ENCODE data around the gene TBC1D14.

TBC1D14 gene

DNA sequence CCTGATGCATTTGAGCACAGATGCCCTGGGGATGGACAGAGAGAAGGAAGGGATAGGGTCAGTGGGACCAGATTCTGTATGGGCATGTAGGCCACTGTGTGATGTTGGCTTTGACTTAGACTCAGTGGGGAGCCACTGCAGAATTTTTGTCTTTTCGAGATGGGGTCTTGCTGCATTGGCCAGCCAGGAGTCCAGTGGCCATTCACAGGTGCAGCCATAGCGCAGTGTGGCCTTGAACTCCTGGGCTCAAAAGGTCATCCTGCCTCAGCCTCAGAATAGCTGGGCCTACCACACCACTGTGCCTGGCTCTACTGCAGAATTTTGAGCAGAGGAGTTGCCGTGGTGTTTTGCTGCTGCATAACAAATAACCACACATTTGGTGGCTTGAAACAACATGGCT, 22.8 kb downstream of the TBC1D14 start:
- DNase-seq, result no peak

DNA sequence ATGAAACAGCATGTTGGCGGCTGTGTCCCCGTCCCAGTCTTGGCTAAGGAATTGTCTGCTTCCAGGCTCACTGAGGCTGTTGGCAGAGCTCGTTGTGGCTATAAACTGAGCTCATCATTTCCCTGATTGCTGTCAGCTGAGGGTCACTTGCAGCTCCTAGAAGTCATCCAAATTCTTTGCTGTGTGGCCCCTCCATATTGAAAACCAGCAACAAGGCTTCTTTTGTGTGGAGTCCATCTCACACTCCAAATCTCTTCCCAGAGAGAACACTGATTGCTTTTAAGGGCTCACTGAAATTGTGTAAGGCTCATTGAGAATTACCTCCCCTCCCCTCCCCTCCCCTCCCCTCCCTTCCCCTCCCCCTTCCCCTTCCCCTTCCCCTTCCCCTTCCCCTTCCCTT, 23.3 kb downstream of the TBC1D14 start:
- DNase-seq, result no peak

DNA sequence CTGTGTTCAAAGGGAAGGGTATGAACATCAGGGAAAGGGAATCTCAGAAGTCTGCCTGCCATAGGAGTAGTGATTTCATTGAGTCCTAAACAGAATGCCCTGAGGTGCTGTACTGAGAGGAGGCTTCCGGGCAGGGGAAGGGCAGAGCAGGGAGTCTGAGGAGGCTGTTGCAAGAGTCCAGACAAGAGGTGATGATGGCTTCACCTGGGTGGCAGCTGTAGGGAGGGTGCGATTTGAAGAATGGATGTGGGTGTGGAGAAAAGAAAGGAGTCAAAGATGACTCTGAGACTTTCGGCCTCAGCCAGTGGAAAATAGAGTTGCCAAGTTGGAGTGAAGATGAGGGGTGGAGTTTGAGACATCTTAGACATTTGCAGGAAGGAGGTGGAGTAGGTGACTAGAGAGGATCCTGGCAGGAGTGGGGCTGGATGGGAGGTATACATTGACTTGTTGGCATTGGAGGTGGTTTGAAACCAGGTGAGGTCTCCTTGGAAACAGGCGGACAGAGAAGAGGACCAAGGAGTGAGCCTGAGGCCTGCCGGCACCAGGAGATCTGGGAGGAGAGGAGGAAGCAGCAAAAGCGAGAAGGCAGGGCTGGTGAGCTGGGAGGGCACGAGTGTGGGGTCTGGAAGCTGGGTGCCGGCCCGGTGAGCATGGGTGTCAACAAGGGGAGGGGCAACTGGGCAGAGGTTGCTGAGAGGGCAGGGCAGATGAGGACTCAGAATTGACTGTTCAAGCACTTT, 24.2 kb downstream of the TBC1D14 start:
- no peak for DNase-seq

DNA sequence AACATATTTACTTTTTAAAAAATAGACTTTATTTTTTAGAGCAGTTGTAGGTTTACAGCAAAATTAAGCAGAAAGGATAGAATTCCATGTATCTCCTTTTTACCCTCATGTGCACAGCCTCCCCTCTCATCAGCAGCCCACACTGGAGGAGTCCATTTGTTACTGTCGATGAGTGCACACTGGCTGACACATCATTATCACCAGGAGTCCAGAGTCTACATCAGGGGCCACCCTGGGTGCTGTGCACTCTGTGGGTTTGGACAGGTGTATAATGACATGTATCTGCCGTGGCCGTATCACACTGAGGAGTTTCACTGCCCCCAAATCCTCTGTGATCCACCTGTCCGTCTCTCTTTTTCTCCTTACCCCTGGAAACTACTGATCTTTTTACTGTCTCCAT, 26.3 kb downstream of the TBC1D14 start:
- no peak for DNase-seq

DNA sequence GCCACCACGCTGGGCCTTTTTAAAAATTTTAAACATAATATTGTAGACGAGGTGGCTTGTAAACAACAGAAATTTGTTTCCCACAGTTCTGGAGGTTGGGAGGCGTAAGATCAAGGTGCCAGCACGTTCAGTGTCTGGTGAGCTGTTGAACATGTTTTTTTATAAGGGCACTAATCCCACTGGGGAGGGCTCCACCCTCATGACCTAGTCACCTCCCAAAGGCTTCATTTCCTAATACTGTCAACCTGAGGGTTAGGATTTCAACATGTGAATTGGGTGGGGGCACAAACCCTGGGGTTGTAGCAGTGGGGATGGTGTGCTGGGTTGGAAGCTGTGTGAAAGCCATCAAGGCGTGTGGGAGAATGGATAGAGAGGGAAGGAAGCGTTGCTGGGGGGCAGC, 27.6 kb downstream of the TBC1D14 start:
- no peak for DNase-seq

DNA sequence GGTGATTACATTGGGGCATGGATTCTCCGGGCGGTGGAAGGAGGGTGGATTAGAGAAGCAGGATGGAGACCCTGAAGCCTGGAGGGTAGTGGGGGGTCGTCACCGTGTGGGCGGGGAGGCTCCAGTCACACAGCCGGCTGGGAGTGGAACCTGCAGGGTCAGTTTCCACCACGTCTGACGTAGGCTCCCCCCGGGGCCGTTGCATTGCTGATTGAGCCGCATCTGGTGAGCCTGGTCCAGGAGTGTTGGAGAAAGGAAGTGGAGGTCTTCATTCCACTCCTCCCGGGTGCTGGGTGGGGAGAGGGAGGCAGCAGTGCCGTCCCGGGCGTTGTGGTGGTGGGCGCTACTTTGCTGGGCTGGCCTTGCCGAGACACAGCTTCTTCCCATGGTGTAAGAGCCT, 28.1 kb downstream of the TBC1D14 start:
- DNase-seq, result no peak

DNA sequence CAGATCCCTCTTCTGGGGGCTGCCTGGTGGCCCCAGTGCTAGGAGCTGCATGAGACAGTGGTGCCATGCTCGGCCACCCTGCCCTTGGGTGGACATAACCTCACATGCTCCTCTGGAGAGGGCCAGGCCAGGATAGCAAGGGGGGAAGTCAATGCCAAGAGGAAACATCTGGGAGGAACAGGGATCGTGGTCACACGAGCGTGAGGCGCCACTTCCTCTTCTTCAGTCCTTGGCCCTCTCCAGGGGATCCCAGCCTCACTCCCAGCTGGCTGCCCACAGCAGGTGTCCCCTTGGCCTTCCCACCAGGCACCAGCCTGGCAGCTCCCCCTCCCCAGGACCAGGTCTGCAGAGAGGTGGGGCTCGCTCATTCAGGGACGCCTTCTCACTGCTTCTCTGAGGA, 28.6 kb downstream of the TBC1D14 start:
- no peak for DNase-seq

DNA sequence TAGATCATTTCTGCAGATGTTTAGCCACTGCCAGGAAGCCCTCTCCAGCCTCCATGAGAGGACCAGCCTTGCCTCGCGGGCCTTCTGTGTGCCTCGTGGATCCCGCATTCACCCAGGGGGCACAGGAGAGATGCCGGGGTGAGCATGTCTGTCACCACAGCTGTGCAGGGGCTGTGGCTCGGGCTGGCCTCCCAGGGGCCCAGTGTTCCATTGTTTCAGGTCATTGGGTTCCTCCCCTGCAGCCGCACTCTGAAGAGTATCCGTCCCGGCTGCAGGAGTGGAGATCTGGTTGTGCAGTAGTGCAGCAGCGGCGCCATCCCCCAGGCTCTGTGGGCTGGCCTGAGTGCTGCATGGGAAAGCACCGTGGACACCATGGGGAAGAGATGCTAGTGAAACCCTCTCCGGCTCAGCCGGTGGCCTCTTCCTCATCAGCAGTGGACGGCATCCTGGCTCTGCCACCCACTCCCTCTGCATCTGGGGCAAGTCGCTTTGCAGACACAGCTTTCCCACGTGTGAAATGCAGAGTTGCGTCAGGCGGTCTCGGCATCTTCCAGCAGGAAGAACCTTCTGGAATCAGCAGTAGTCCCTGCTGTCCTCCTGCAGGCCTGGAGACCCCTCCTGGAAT, 29.1 kb downstream of the TBC1D14 start:
- DNase-seq, result no peak

DNA sequence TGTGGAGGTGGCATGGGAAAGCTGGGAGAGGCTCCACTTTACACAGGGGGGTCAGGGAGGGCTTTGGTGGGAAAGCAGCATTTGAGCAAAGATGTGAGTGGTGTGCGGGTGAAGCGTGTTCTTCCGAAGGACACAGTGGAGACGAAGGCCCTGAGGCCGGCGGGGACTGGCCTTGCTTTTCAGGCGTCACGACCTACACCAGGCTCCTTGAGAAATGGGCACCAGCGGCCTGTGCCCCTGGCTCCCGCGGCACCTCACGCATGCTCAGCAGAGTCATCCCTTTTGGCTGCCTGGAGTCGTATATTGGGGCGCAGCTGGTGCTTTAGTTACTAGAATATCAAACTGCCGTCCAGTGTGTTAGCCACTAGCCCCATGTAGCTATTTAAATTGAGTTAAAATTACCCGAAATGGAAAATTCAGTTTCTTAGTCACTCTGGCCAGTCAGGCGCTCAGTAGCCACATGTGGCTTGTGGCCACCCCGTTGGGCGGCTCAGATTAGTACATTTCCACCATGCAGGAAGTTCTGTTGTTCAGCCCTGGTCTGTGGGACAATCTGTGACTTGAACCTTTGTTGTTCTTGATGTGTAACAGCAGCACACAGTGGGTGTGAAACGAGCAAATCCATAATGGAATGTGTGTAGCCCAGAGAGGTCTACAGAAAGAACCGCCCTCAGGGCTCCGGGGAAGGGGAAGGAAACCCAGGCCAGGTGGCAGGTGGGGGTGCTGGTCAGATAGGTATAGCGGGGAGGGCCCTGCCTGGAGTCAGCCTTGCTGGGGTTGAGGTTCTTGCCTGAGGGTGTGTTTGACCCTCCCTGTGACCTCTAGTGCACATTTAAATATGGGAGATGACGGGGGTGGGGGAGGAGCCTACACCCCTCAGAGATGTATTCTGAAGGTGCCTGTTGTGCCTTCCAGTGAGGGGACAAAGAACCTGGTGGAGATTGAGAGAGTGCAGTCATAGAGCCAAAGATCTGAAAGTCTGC, 30.4 kb downstream of the TBC1D14 start:
- DNase-seq, result no peak

DNA sequence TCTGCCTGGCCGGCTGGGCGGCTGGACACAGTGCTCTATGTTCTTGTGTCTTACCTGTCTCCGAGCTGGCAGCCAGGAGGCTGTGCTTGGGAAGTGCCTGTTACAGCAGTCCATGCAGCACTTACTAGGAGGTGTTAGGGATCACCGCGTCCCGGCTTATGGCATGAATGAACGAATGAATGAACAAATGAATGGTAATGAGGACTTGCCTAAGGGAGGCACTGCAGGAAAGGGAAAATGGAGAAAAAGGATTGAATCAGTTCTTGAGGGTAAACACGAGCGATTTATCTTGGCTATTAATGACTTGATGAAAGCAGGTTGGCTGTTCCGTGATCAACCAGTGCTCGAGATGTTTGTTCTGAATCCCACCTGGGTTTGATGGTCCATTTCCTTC, 31.1 kb downstream of the TBC1D14 start:
- DNase-seq, result no peak

DNA sequence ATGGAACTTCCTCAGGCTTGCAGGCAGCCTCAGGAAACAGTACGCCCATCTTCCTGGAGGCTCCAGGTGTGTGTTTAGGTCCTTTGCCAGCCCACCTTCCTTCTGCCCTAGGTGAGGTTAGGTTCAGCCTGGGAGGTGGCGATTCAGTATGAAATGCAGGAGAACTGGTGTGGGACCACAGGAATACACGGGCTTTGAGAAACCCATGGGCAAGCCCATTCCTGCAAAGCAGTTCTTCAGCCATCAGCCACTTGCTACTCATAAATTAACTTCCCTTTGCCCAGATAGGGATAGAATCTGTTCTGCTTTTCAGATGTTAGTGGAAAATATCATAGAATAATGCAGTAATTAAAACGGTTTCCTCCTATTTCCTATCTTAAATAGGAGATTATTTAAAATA, 32.2 kb downstream of the TBC1D14 start:
- DNase-seq, result no peak

DNA sequence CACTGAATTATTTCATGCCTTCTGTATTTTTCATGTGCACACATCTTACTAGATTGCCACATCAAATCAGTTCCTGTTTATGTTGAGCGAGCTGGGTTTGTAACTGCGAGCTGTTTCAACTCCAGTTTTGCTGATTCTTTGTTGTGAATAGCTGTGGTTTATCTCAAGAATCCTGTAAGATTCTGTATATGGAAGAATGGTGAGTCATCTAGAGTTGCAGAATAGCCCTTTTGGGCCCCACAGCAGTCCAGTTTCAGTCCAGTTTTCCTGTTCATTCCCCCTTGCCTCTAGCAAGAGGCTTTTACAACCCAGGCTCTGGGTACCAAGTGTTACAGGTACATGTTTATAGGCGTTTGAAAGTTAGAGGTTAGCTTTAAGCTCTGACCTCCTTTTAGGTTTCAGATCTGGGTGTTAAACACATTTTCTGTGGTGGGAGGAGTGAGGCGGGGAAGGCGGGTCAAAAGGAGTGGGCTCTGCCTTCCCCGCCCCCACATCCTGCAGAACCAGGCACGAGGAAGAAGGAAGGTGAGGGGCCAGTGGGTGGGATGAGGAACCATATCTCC, 32.7 kb downstream of the TBC1D14 start:
- DNase-seq, result peak; percentile 28

DNA sequence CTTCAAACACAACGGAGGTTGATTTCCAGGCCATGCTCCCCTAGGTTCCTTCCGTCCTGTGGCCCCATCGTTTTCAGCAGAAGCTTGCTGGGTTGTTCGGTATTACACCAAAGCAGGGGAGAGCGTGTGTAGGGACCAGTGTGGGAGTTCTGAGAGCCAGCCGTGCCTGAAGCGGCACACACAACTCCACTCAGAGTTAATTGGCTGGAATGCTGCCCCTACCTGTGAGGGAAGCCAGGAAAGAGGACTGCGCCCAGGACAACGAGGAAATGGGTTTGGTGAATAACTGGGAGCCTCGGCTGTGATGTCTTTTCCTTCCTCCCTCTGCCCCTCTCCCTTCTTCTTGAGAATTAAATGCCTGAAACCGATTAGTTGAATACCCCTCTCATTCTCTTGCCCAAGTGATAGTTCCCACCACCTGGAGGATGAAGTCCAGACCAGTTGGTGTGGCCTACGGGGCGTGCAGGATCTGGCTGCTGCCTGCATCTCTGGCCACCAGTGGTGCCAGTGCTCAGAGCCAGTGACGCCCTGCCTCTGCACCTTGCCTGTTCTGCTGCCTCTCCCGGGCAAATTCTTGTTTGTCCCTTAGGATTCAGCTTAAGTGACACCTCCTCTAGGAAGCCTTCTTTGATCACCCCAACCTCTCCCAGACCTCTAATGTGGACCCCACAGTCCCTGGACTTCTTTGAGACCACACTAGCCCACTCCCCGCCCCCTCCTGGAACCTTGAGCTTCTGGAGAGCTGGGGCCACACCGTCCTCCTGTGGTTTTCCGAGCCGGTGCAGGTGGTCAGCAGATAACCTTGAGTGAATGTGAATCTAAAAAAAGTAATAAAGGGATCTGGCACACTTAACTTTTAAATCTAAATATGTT, 33.6 kb downstream of the TBC1D14 start:
- no peak for DNase-seq

DNA sequence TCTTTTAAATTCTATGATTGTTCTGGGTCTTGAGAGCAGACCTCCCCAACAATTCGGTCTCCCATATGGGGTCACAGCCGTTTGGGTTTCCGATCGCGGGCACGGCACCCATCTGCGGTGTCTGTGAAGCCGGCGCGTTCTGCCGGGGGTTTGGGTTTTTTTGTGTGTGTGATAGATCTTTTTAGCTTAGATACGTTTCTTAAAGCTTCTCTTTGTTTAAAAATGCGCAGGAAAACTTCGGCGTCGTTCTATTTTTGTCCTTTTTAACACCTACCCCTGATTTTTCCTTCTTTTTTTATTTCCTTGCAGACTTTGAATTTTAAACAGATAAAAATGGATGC, 34.2 kb downstream of the TBC1D14 start:
- no peak for DNase-seq

DNA sequence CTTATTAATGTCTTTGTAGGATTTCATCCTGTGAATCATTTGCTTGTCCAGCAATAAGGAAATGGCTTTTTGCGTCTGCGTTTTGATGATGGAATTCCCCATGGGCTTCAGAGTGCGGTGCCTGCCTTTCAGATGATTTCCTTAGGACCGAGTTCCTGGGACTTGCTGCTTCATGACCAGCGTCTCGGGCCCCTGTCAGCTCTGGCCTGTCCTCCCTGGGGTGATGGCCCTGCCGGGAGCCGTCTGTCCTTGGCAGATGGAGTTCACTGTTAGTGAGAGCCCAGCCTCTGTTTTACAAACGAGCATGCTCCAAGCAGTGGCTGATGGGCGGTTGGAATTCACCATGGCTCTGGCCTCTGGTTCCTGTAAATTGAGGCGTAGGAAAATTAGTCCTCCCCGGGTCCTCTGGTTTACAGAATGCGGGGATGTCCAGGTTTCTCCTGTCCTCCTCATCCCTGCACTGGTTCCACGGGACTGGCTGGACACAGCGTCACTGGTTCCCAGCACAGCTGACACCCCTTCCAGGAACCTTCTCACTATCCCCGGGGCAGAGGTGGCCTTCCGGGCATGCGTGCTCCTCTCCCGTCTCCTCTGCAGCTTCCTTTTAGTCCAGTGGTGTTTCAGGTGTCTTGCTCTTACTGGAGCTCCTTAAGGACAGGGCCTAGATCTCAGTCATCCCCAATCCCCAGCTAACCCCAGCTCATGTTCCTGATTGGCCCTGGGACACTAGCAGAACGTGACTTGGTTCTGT, 34.9 kb downstream of the TBC1D14 start:
- no peak for DNase-seq

DNA sequence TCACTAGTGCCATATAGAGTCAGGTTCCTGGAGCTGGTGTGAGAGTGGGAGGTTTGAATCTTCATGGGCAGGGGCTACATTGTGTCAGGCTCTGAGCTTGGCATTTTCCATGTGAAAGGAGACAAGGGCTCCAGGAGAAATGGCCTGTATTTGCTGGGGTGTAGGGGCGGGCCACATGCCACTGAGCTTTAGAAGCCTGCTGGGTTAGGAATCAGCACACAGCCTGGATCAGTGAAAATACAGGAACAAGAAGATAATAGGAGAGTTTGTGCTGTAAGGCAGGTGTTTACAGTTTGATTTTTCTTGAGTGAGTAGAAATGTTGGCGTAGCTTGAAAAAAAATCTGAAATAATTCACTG, 35.4 kb downstream of the TBC1D14 start:
- DNase-seq, result no peak

DNA sequence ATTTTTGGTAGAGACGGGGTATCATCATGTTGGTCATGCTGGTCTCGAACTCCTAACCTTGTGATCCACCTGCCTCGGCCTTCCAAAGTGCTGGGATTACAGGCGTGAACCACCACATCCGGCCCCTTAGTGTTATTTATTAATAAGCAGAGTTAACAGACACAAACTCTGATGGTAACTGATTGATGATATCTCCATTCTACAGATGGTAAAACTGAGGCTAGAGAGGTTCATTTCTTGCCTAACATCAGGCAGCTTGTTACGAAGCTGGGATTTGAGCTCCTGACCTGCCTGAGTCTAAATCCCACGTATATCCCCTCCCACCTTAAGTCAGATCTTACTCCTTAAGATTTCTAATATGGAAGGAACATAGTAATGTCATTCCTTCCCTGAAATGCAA, 36.9 kb downstream of the TBC1D14 start:
- no peak for DNase-seq

DNA sequence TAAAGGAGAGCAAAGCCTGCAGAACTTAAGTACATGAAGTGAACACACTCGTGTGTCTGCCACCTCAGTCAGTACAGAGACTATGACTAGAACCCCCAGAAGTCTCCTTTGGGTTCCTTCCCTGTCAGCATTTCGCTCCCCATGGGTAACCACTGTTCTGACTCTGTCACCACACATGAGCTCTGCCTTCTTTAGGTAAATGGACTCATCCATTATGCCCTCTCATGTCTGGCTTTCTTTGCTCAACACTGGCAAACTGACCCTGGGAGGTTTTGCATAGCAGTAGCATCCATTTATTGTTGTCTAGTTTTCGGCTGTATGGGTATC, 38.5 kb downstream of the TBC1D14 start:
- no peak for DNase-seq

DNA sequence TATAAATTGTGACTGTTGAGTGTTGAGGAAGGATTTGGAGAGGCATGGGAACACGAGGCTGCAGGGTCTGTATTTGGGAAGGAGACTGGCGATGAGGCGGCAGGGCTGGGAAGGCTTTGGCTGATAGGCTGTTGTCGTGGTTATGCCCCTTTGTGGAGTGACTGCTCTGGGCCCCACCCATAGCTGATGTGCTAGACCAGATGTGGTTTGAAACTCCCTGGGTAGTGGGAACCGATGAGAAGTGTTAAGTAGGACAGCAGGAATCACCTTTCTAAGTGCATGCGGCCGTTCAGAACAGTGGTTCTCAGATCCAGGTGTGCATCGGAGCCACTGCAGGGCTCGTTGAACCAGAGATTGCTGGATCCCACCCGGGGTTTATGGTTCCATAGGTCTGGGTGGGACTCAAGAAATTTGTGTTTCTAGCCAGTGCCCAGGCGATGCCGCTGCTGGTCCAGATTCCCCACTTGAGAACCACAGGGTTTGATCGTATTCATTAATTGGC, 42.3 kb downstream of the TBC1D14 start:
- no peak for DNase-seq

DNA sequence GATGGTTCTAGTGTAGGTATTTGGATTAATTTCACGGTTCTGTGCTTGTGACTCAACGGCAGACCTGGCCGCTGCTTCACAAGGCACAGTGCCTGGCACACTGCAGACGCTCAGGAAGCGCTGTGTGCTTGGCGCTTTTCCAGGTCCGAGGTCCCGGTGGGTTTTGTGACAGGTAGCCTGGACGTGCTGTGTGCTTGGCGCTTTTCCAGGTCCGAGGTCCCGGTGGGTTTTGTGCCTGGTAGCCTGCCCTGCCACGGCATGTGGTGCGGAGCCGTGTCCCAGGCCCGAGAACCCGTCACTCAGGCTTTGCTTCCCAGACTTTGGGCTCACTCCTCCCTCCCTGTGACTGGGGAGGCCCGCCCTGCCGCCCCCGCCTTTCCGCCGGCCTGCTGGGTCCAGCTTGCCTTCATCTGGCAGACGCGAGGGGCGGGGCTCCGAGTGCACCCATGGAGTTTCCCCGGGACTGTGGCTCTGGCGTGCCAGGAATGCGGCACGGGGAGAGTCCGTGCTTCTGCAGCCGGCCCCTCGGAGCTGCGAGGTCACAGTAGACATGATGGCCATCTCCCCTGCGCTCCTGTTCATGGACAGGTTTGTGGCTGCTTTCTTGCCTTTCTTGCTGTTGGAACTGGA, 44.2 kb downstream of the TBC1D14 start:
- DNase-seq, result no peak

DNA sequence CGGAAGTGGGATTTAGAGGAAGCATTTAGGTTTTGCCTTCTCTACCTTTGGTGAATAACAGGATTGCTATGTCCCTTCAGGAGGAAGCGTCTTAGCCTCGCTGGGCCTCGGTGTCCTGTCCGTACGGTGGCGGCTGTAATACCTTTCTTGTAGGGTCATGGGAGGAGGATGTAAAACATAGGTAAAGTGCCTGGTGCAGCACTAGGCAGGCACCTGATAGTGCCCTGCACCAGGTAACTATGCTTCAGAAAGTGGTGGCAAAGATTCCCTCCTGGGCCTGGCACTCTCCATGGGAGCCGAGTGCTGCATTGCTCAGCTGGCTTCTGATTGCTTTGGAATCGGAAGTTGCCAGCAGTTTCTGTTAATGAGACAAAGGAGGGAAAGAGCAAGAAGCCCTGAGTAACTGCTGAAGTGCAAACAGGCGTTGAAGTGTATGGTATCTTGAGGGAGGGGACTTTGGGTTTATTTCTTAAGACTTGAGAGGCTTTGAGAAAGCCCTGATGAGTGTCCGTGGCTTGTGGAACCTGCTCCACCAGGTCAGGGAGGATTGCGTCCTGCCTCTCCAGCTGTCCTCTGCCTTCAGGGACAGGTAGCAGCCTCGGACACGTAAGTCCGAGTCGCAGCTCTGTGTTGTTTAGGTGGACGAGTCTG, 45.8 kb downstream of the TBC1D14 start:
- DNase-seq, result no peak
